NCI-H524 treated with DMSO at 0.1 percent for 48 hours (cell line): ENCODE results near the gene NPTX2.

Source experiments
- DNase-seq: peaks from one replicate; lab custom pipeline; 2025; lab: John Stamatoyannopoulos, UW

NPTX2 gene

GRCh38 chr7:98618786-98619185, 1.7 kb downstream of the NPTX2 start:
- no peak for DNase-seq

- no peak for DNase-seq
These were observed 2.6 kb downstream of the NPTX2 start for GRCh38 chr7:98619450-98620321.

- DNase-seq: peak; percentile 34
These were observed 4.7 kb downstream of the NPTX2 start for GRCh38 chr7:98621573-98622482.

- DNase-seq: no peak
These were observed 5.8 kb downstream of the NPTX2 start for GRCh38 chr7:98622926-98623325.

- no peak for DNase-seq
These were observed 7.8 kb downstream of the NPTX2 start for GRCh38 chr7:98624846-98625420.

- DNase-seq: no peak
These were observed 9.7 kb downstream of the NPTX2 start for GRCh38 chr7:98626460-98627412.

GRCh38 chr7:98627413-98627790, 10.3 kb downstream of the NPTX2 start:
- no peak for DNase-seq

GRCh38 chr7:98628418-98628817, 11.3 kb downstream of the NPTX2 start:
- DNase-seq: no peak

GRCh38 chr7:98629001-98629431, 11.9 kb downstream of the NPTX2 start:
- DNase-seq: no peak

- no peak for DNase-seq
These were observed 13.1 kb downstream of the NPTX2 start for GRCh38 chr7:98630149-98630548.

- no peak for DNase-seq
These were observed 13.7 kb downstream of the NPTX2 start for GRCh38 chr7:98630770-98631169.

- DNase-seq: no peak
These were observed 21.8 kb downstream of the NPTX2 start for GRCh38 chr7:98638853-98639252.

- DNase-seq: no peak
These were observed 23.3 kb downstream of the NPTX2 start for GRCh38 chr7:98640375-98640774.

GRCh38 chr7:98641646-98642500, 24.8 kb downstream of the NPTX2 start:
- no peak for DNase-seq

GRCh38 chr7:98643236-98643985, 26.3 kb downstream of the NPTX2 start:
- no peak for DNase-seq

GRCh38 chr7:98646465-98646864, 29.4 kb downstream of the NPTX2 start:
- no peak for DNase-seq

GRCh38 chr7:98647326-98647725, 30.2 kb downstream of the NPTX2 start:
- DNase-seq: no peak

GRCh38 chr7:98651760-98652159, 34.7 kb downstream of the NPTX2 start:
- no peak for DNase-seq

GRCh38 chr7:98653601-98654310, 36.7 kb downstream of the NPTX2 start:
- DNase-seq: no peak
